HepG2 (cell line): ENCODE results near the gene SEC63.

Experiments
- CTCF ChIP-seq: sonication (generic); formaldehyde crosslinking; IDR thresholded peaks from 2 replicates; pipeline ENCODE4 v1.5.0; 2020; ENCODE audit warnings: mild to moderate bottlenecking, missing genetic modification reagents, moderate library complexity
- EP300 ChIP-seq, 3 experiments: sonication (generic) in 1 of 3; formaldehyde crosslinking in 1 of 3; IDR thresholded peaks; 2 replicates each; pipeline versions ENCODE4 v1.5.1 to v1.6.1; 2011 to 2020; ENCODE audit warnings: low read depth in 2 of 3, low read length in 2 of 3, borderline replicate concordance in 1 of 3, improper control_type of control experiment in 1 of 3, mild to moderate bottlenecking in 1 of 3, missing genetic modification reagents in 1 of 3, moderate library complexity in 1 of 3
- SP1 ChIP-seq, 2 experiments: fragments of 450-650 bp in 1 of 2; sonication (generic) in 1 of 2; formaldehyde crosslinking in 1 of 2; IDR thresholded peaks; 2 replicates each; pipeline versions ENCODE4 v1.4.0 to v1.6.1; 2016 to 2020; ENCODE audit warnings: missing genetic modification reagents in 1 of 2
- SP2 ChIP-seq: sonication (generic); formaldehyde crosslinking; IDR thresholded peaks from 2 replicates; pipeline ENCODE4 v1.5.1; 2020; ENCODE audit warnings: mild to moderate bottlenecking, missing genetic modification reagents
- SP4 ChIP-seq: sonication (generic); formaldehyde crosslinking; IDR thresholded peaks from 2 replicates; pipeline ENCODE4 v1.8.1; 2023; ENCODE audit warnings: mild to moderate bottlenecking, missing genetic modification reagents
- TAF1 ChIP-seq: sonication (generic); formaldehyde crosslinking; IDR thresholded peaks from 2 replicates; pipeline ENCODE4 v1.4.0; 2020; ENCODE audit warnings: missing genetic modification reagents
- ZNF282 ChIP-seq: fragments of 450-650 bp; IDR thresholded peaks from 2 replicates; pipeline ENCODE4 v1.6.1; 2018; ENCODE audit not compliant: partially characterized antibody
- ZNF550 ChIP-seq: sonication (generic); formaldehyde crosslinking; IDR thresholded peaks from 2 replicates; pipeline ENCODE4 v1.4.0; 2020; ENCODE audit warnings: mild to moderate bottlenecking, missing genetic modification reagents, borderline replicate concordance
- ZNF737 ChIP-seq: sonication (generic); formaldehyde crosslinking; IDR thresholded peaks from 2 replicates; pipeline ENCODE4 v1.5.0; 2020; ENCODE audit warnings: missing genetic modification reagents, mild to moderate bottlenecking, borderline replicate concordance
- ZNF770 ChIP-seq: sonication (generic); formaldehyde crosslinking; IDR thresholded peaks from 2 replicates; pipeline ENCODE4 v1.5.0; 2020; ENCODE audit warnings: mild to moderate bottlenecking, missing genetic modification reagents

- no peak for TF ChIP-seq ZNF550 (CRISPR knock-in tag)
- TF ChIP-seq SP1 (IDR thresholded peaks at IDR 0.05): no peak
- no peak for TF ChIP-seq SP1 (CRISPR knock-in tag; IDR thresholded peaks at IDR 0.05)
- TF ChIP-seq SP2 (CRISPR knock-in tag): no peak
- no peak for TF ChIP-seq ZNF737 (CRISPR knock-in tag)
- TF ChIP-seq SP4 (CRISPR knock-in tag): no peak
- TF ChIP-seq CTCF: no peak
- no peak for TF ChIP-seq ZNF282
- no peak for TF ChIP-seq ZNF770 (CRISPR knock-in tag)
- no peak for TF ChIP-seq EP300 (IDR thresholded peaks at IDR 0.05; ENCODE audit: low read depth in 2 of 2, low read length in 2 of 2)
- TF ChIP-seq EP300 (CRISPR knock-in tag; IDR thresholded peaks at IDR 0.05; ENCODE audit: borderline replicate concordance): no peak
- no peak for TF ChIP-seq TAF1
Observed at GRCh38 chr6:107970255-107970654, 12.2 kb upstream of the SEC63 start.
